GM19099 (cell line): Measurements from ENCODE around the gene LYRM4.

Experiments used
- POLR2A ChIP-seq: IDR thresholded peaks from 3 replicates; pipeline ENCODE4 v1.6.1; 2011; ENCODE audit warnings: low read depth; ENCODE audit not compliant: insufficient read length; ENCODE audit errors: extremely low read depth

Gene LYRM4

DNA sequence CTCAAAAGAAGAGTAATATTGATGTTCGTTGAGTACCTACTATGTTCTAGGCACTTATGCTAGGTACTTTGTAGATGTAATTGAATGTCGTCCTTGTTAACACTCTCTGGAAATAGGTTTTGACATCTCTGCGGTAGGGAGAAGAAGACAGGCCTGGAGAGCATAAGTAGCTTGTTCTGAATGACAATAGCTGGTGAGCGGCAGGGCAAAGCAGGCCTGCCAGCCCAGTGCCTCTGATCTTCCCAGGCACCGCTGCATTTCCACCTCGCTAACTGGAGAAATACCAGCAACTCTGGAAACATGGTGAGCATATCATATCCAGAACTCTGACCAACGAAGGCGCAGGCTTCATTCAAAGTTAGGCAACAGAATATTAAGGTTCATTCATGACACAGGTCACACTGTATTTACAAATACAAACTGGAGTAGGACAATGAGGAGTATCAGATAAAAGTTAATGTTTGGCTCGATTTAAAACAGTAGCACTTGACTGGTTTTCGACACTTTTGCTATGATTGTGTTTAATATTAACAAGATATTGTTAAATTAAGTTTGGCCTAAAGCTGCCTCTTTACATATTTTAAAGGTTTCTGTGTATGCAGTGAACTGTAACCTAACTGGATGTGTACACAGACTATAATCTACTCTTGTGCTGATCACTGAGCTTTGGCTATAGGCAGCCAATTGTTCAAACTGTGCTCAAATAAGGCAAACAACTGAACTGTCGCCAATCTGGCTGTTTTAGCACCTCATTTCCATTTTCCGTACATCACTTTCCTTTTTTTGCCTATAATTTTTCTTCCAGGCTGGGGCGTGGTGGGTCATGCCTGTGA, 121.5 kb downstream of the LYRM4 start:
- no peak for TF ChIP-seq POLR2A

- no peak for TF ChIP-seq POLR2A
Observed at GRCh38 chr6:5136851-5137250, 123.9 kb downstream of the LYRM4 start.

DNA sequence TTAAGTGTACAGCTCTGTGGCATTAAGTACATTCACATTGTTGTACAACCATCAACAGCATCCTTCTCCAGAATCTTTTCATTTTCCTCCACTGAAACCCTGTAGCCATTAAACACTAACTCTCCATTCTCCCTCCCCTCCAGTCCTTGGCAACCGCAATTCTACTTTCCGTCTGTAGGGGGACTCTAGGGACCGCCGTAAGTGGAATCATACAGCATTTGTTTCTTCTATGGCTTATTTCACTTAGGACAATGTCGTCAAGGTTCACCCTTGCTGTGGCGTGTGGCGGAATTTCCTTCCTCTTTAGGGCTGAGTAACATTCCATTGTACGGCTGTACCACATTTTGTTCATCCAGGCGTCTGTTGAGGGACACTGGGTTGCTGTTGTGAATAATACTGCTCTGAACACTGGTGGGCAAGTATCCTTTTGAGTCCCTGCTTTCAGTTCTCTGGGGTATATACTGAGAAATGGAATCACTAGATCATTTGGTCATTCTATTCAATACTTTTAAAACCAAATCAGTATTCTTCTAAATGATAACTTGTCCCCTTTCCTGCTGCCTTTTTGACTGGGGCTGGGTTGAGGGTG, 124.9 kb downstream of the LYRM4 start:
- no peak for TF ChIP-seq POLR2A

GRCh38 chr6:5133943-5134342, 126.8 kb downstream of the LYRM4 start:
- TF ChIP-seq POLR2A = no peak

GRCh38 chr6:5132731-5133130, 128.0 kb downstream of the LYRM4 start:
- no peak for TF ChIP-seq POLR2A

DNA sequence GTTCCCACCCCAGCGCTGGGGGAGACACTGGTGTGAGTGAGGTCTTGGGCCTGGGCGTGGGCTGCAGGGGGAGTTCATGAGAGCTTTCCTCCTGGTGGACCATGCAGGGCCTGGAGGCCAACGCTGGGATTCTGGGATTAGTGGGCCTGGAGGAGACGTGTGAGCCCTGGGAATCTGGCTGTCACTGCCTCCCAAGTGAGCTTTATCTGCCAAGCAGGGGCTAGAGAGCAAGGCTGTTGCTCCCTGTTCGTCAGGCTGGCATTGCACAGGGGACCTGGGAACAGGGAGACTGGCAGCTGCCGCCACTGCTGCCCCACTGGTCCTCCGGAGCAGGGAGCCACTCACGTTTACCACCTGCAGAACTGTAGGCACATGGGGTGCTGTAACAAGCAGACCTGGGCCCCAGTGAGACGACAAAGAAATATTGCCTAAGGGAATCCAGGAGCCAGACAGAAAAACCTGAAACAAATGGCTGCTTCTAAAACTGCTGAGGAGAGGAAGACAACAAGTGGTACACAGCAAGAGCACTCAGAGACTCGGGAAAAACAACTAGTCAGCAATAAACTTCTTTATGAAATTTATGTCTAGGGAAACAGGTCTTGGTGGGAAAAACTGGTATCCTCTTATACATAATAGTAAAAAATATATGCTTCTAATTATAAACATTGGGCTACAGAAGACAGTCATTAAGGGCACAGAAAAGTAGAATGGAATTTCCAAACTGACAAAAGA, 130.4 kb downstream of the LYRM4 start:
- TF ChIP-seq POLR2A = no peak

- TF ChIP-seq POLR2A = no peak
Observed at GRCh38 chr6:5128351-5128750, 132.4 kb downstream of the LYRM4 start.

- no peak for TF ChIP-seq POLR2A
Observed at GRCh38 chr6:5127106-5127687, 133.6 kb downstream of the LYRM4 start.

- TF ChIP-seq POLR2A = no peak
Observed at GRCh38 chr6:5126214-5126613, 134.5 kb downstream of the LYRM4 start.

DNA sequence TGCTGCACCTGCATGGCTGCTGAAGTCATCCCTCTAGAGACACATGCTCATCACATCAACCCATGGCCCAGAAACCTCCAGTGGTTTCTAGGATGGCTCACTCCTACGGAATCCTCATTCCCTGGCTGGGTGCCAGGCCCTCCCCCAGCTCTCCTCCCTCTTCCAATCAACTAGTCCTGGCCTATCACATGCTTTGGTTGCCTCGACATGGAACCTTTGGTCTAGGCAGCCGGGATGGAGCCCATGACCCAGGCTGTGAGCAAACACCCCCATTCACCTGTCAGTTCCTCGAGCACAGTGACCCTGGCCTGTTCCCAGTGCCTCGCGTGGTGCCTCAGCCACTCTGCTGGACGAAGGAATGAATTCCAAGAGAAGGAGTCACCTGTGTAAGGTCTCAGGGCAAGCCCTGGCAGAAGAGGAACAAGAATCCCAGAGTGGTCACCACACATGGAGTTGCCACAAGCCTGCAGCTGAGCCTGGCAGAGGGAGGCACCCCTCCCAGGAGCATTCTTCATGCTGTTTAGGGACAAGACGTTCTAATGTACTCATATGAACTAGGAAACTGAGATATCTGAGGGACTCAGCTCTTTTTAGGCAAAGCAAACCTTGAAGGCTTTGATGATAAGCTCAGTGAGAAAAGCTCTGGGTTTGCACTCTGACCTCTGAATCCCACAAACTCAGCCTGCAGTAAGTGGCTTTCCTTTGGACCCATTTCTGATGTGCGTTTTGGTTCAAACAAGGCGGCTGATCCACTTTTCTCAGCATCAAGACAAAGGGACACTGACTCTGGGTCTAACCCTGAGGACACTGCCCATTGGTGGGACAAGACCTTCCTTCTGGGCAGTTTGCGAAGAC, 135.4 kb downstream of the LYRM4 start:
- no peak for TF ChIP-seq POLR2A

DNA sequence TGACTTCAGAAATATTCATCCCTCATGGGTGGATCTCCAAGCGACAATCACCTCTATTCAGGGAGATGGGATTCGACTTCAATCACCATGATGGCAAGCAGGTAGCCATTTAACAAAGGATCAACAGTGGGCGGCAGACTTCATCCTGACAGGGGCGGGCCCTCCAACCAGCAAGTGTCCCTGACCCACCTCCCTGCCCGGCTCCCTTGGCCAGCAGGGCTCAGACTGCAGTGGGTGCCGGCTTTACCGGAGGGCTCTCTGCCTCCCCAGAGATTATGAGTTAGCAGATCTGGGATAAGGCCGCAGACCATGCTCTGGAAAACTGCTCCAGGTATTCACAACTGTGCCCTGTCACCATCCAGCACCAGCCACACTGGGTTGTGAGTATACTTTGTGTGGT, 136.2 kb downstream of the LYRM4 start:
- no peak for TF ChIP-seq POLR2A

DNA sequence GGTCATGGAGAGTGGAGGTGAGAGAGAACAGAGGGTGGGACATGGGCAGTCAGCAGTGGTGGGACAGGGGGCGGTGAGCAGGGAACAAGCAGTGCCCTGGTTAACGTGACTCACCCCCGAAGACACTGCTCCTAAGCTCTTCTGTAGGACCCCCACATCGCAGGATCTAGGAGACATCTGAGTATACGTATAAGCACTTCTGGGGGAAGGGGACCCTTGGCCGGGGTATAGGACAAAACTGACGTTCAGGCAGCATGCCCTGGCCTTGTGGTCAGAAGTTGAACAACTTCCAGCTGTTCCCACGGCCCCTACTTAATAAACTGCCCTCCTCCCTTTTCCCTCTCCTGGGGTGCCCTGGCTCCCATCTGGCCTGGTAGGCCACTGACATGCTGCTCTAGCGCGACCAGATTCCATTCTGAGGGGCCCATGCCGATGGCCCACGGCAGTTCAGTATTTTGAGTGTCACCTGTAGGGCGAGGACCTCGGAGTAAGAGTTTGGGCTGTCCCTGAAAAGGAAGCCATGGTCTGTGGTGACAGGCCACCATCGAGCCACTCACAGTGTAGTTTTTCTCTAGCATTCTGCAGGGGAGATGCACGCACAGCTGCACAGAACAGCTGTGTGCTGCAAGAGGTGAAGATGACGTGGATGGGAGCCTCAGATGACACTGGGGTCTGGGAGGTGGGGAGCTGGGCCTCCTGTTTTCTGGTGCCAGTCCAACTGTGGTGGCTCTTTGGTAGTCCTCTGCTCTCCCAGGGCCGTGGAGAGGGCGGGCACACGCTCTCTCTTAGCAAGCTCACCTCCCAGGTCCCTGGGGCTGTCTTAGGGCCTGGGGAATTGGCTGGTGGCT, 137.2 kb downstream of the LYRM4 start:
- no peak for TF ChIP-seq POLR2A

GRCh38 chr6:5122504-5123112, 138.1 kb downstream of the LYRM4 start:
- no peak for TF ChIP-seq POLR2A
